Measurements from ENCODE around the gene FGGY. TPM values are rescaled to one million over a fixed set of nuclear protein-coding genes. Genes with fewer than 3 reads are reported as not detected.

Gene FGGY
- total RNA-seq, 1 donor from 2014 or later, result 16.4 TPM

GRCh38 chr1:59261537-59261936 lies 35.4 kb upstream of the FGGY start:
- H3K4me3 Mint-ChIP-seq, result no peak overlapping the region
- H3K4me1 Mint-ChIP-seq, result peaks cover 11% of the 10 kb centered on the region
- no peaks in the 10 kb centered on the region for H3K36me3 Mint-ChIP-seq (ENCODE audit: low read depth)
- DNase-seq (ENCODE audit: low read depth, low spot score), result no peak
- no peak overlapping the region for H3K27ac Mint-ChIP-seq (ENCODE audit: unreplicated experiment)
- no peaks in the 10 kb centered on the region for H3K27me3 Mint-ChIP-seq (ENCODE audit: low read depth)
- H3K9me3 Mint-ChIP-seq, result no peaks in the 10 kb centered on the region
- no peak for TF ChIP-seq CTCF (conservative IDR thresholded peaks at IDR 0.05)

- H3K36me3 Mint-ChIP-seq (ENCODE audit: low read depth), result no peaks in the 10 kb centered on the region
- H3K9me3 Mint-ChIP-seq, result no peaks in the 10 kb centered on the region
- no peak for DNase-seq (ENCODE audit: low read depth, low spot score)
- no peak overlapping the region for H3K27ac Mint-ChIP-seq (ENCODE audit: unreplicated experiment)
- no peaks in the 10 kb centered on the region for H3K27me3 Mint-ChIP-seq (ENCODE audit: low read depth)
- no peak overlapping the region for H3K4me3 Mint-ChIP-seq
- TF ChIP-seq CTCF (conservative IDR thresholded peaks at IDR 0.05), result no peak
- peaks cover 14% of the 10 kb centered on the region for H3K4me1 Mint-ChIP-seq
These were observed 34.3 kb upstream of the FGGY start for GRCh38 chr1:59262631-59263030.

GRCh38 chr1:59263111-59263510 lies 33.8 kb upstream of the FGGY start:
- Mint-ChIP-seq H3K36me3 (ENCODE audit: low read depth) (no peaks in the 10 kb centered on the region), H3K4me1 (peaks cover 14% of the 10 kb centered on the region), H3K27ac (ENCODE audit: unreplicated experiment) (no peak overlapping the region), H3K9me3 (no peaks in the 10 kb centered on the region), H3K27me3 (ENCODE audit: low read depth) (no peaks in the 10 kb centered on the region), H3K4me3 (no peak overlapping the region)
- no peak for DNase-seq (ENCODE audit: low read depth, low spot score)
- no peak for TF ChIP-seq CTCF (conservative IDR thresholded peaks at IDR 0.05)

GRCh38 chr1:59265622-59266021 lies 31.3 kb upstream of the FGGY start:
- H3K27ac Mint-ChIP-seq (ENCODE audit: unreplicated experiment), result no peak overlapping the region
- H3K4me3 Mint-ChIP-seq, result no peak overlapping the region

GRCh38 chr1:59266180-59266926 lies 30.5 kb upstream of the FGGY start:
- TF ChIP-seq CTCF (conservative IDR thresholded peaks at IDR 0.05), result no peak

More at GRCh38 chr1:59265622-59266021, 31.3 kb upstream of the FGGY start:
- H3K4me1 Mint-ChIP-seq, result peaks cover 14% of the 10 kb centered on the region
- no peaks in the 10 kb centered on the region for H3K9me3 Mint-ChIP-seq
- H3K27me3 Mint-ChIP-seq (ENCODE audit: low read depth), result no peaks in the 10 kb centered on the region
- H3K36me3 Mint-ChIP-seq (ENCODE audit: low read depth), result no peaks in the 10 kb centered on the region
- TF ChIP-seq CTCF (conservative IDR thresholded peaks at IDR 0.05), result no peak
- DNase-seq (ENCODE audit: low read depth, low spot score), result no peak

More at GRCh38 chr1:59266180-59266926, 30.5 kb upstream of the FGGY start:
- Mint-ChIP-seq H3K9me3 (no peaks in the 10 kb centered on the region), H3K4me1 (peaks cover 7% of the 10 kb centered on the region), H3K36me3 (ENCODE audit: low read depth) (no peaks in the 10 kb centered on the region), H3K4me3 (no peak overlapping the region), H3K27me3 (ENCODE audit: low read depth) (no peaks in the 10 kb centered on the region), H3K27ac (ENCODE audit: unreplicated experiment) (no peak overlapping the region)
- no peak for DNase-seq (ENCODE audit: low read depth, low spot score)

All from neural crest cell (in vitro differentiated cells).